ENCODE data around the gene NXPH3.

Gene NXPH3

GRCh38 chr17:49545806-49546545 is 29.7 kb upstream of the NXPH3 start:
- Histone ChIP-seq H3K79me2 (ENCODE audit: insufficient read depth, low read length) (no peaks in the 10 kb centered on the region), H3K27ac (ENCODE audit: low read length) (no peak overlapping the region), H3K36me3 (ENCODE audit: insufficient read depth, low read length) (no peaks in the 10 kb centered on the region), H3K9me3 (ENCODE audit: insufficient read depth, low read length, severe bottlenecking) (no peaks in the 10 kb centered on the region), H4K20me1 (ENCODE audit: insufficient read depth, low read length) (no peaks in the 10 kb centered on the region), H3K4me3 (ENCODE audit: low read depth in 1 of 2, low read length in 2 of 2) (no peak overlapping the region), H3K27me3 (ENCODE audit: insufficient read depth, low read length, poor library complexity) (no peaks in the 10 kb centered on the region), H3K4me2 (ENCODE audit: insufficient read depth, low read length) (no peak overlapping the region), H2AFZ (ENCODE audit: low read depth, low read length) (no peak overlapping the region), H3K4me1 (ENCODE audit: insufficient read depth, low read length) (no peaks in the 10 kb centered on the region), H3K9ac (ENCODE audit: low read depth, low read length) (no peak overlapping the region)
- ATAC-seq (ENCODE audit: insufficient read depth, low read depth) (no peak), DNase-seq (no peak)
- no peak for TF ChIP-seq CTCF (IDR thresholded peaks at IDR 0.05; ENCODE audit: borderline replicate concordance, extremely low read depth, low read length, poor library complexity, severe bottlenecking)
- no peak for TF ChIP-seq EZH2 (IDR thresholded peaks at IDR 0.05; ENCODE audit: borderline replicate concordance, low read depth, low read length, severe bottlenecking)

- Histone ChIP-seq H3K36me3 (ENCODE audit: insufficient read depth, low read length) (no peaks in the 10 kb centered on the region), H4K20me1 (ENCODE audit: insufficient read depth, low read length) (no peaks in the 10 kb centered on the region), H3K4me3 (ENCODE audit: low read depth in 1 of 2, low read length in 2 of 2) (no peak overlapping the region), H3K79me2 (ENCODE audit: insufficient read depth, low read length) (no peaks in the 10 kb centered on the region), H3K9me3 (ENCODE audit: insufficient read depth, low read length, severe bottlenecking) (no peaks in the 10 kb centered on the region), H3K4me1 (ENCODE audit: insufficient read depth, low read length) (no peaks in the 10 kb centered on the region), H3K27ac (ENCODE audit: low read length) (no peak overlapping the region), H2AFZ (ENCODE audit: low read depth, low read length) (no peak overlapping the region), H3K4me2 (ENCODE audit: insufficient read depth, low read length) (no peak overlapping the region), H3K9ac (ENCODE audit: low read depth, low read length) (no peak overlapping the region), H3K27me3 (ENCODE audit: insufficient read depth, low read length, poor library complexity) (no peaks in the 10 kb centered on the region)
- no peak for TF ChIP-seq CTCF (IDR thresholded peaks at IDR 0.05; ENCODE audit: borderline replicate concordance, extremely low read depth, low read length, poor library complexity, severe bottlenecking)
- no peak for DNase-seq
- ATAC-seq (ENCODE audit: insufficient read depth, low read depth), result no peak
Measured at GRCh38 chr17:49546546-49547535, 28.8 kb upstream of the NXPH3 start.

- no peak for ATAC-seq (ENCODE audit: insufficient read depth, low read depth)
Measured at GRCh38 chr17:49547566-49547965, 28.1 kb upstream of the NXPH3 start.

More at GRCh38 chr17:49547566-49547965, 28.1 kb upstream of the NXPH3 start:
- Histone ChIP-seq H3K27me3 (ENCODE audit: insufficient read depth, low read length, poor library complexity) (no peaks in the 10 kb centered on the region), H3K79me2 (ENCODE audit: insufficient read depth, low read length) (no peaks in the 10 kb centered on the region), H4K20me1 (ENCODE audit: insufficient read depth, low read length) (no peaks in the 10 kb centered on the region), H3K4me3 (ENCODE audit: low read depth in 1 of 2, low read length in 2 of 2) (no peak overlapping the region), H3K27ac (ENCODE audit: low read length) (no peak overlapping the region), H3K4me2 (ENCODE audit: insufficient read depth, low read length) (no peak overlapping the region), H3K36me3 (ENCODE audit: insufficient read depth, low read length) (no peaks in the 10 kb centered on the region), H3K9me3 (ENCODE audit: insufficient read depth, low read length, severe bottlenecking) (no peaks in the 10 kb centered on the region), H3K4me1 (ENCODE audit: insufficient read depth, low read length) (no peaks in the 10 kb centered on the region), H2AFZ (ENCODE audit: low read depth, low read length) (no peak overlapping the region), H3K9ac (ENCODE audit: low read depth, low read length) (no peak overlapping the region)
- DNase-seq, result no peak
- TF ChIP-seq EZH2 (IDR thresholded peaks at IDR 0.05; ENCODE audit: borderline replicate concordance, low read depth, low read length, severe bottlenecking), result no peak
- no peak for TF ChIP-seq CTCF (IDR thresholded peaks at IDR 0.05; ENCODE audit: borderline replicate concordance, extremely low read depth, low read length, poor library complexity, severe bottlenecking)

Data from DND-41 (cell line).